SU-DHL-6 (cell line): Measurements from ENCODE around the gene DLG2.

Source experiments
- H2AFZ ChIP-seq: fragments of 200-600 bp; sonication (generic); 2 replicates; pipeline ENCODE4 v1.6.1; 2014; ENCODE audit warnings: low read depth, mild to moderate bottlenecking, moderate library complexity, mixed read lengths, antibody characterized with exemption, low read length; ENCODE audit not compliant: severe bottlenecking
- H3F3A ChIP-seq: fragments of 200-600 bp; shearing (Covaris generic); 2 replicates; pipeline ENCODE4 v1.6.0; 2016; ENCODE audit warnings: antibody characterized with exemption, mild to moderate bottlenecking; ENCODE audit not compliant: insufficient read depth
- H3K27ac ChIP-seq: fragments of 200-600 bp; sonication (generic); 2 replicates; pipeline ENCODE4 v1.5.1; 2016; ENCODE audit warnings: low read depth, mild to moderate bottlenecking, low read length, moderate library complexity, mixed read lengths
- H3K27me3 ChIP-seq: fragments of 200-600 bp; sonication (generic), shearing (Covaris generic); 2 replicates; pipeline ENCODE4 v1.6.0; 2014; ENCODE audit warnings: mild to moderate bottlenecking, low read length
- H3K36me3 ChIP-seq: fragments of 200-600 bp; sonication (generic); 2 replicates; pipeline ENCODE4 v1.6.1; 2014; ENCODE audit warnings: mild to moderate bottlenecking, low read length, mixed read lengths
- H3K4me2 ChIP-seq: fragments of 300-600, 200-600 bp; shearing (Covaris generic), sonication (generic); 2 replicates; pipeline ENCODE4 v1.6.0; 2014; ENCODE audit warnings: low read length, low read depth, mild to moderate bottlenecking; ENCODE audit not compliant: poor library complexity, severe bottlenecking
- H3K4me3 ChIP-seq: fragments of 200-600 bp; sonication (generic); 2 replicates; pipeline ENCODE4 v1.5.1; 2014; ENCODE audit warnings: antibody characterized with exemption, low read length, mild to moderate bottlenecking, mixed read lengths; ENCODE audit not compliant: insufficient read depth, poor library complexity, severe bottlenecking
- H3K79me2 ChIP-seq: fragments of 200-600 bp; sonication (generic); 2 replicates; pipeline ENCODE4 v1.6.1; 2014; ENCODE audit warnings: mild to moderate bottlenecking, low read length, moderate library complexity; ENCODE audit not compliant: insufficient read depth
- H3K9ac ChIP-seq: fragments of 200-600 bp; sonication (generic); 2 replicates; pipeline ENCODE4 v1.7.0; 2014; ENCODE audit warnings: mild to moderate bottlenecking, low read length
- H3K9me2 ChIP-seq: fragments of 200-600 bp; sonication (generic); replicated peaks from 2 replicates; pipeline ENCODE4 v1.6.1; 2014; ENCODE audit warnings: low read length; ENCODE audit not compliant: insufficient read depth
- H3K9me3 ChIP-seq: fragments of 200-600 bp; sonication (generic); 2 replicates; pipeline ENCODE4 v1.6.1; 2014; ENCODE audit warnings: low read length, mixed read lengths; ENCODE audit not compliant: insufficient read depth
- H4K20me1 ChIP-seq: fragments of 200-600 bp; sonication (generic); 2 replicates; pipeline ENCODE4 v1.6.1; 2014; ENCODE audit warnings: low read depth, mild to moderate bottlenecking, antibody characterized with exemption, low read length, moderate library complexity, mixed read lengths
- EZH2phosphoT487 ChIP-seq: fragments of 200-600 bp; sonication (generic), shearing (Covaris generic); conservative IDR thresholded peaks from 2 replicates; pipeline ENCODE4 v1.6.1; 2018; ENCODE audit warnings: mild to moderate bottlenecking, antibody characterized with exemption, low read length, moderate library complexity, mixed read lengths
- TF ChIP-seq, protein P1 (sequence below): fragments of 200-600 bp; sonication (generic); IDR thresholded peaks from one replicate; pipeline ENCODE4 v1.5.1; 2017; ENCODE audit warnings: antibody characterized with exemption, mild to moderate bottlenecking, low read length, moderate library complexity; ENCODE audit not compliant: insufficient read depth, poor library complexity, severe bottlenecking

Gene DLG2

DNA sequence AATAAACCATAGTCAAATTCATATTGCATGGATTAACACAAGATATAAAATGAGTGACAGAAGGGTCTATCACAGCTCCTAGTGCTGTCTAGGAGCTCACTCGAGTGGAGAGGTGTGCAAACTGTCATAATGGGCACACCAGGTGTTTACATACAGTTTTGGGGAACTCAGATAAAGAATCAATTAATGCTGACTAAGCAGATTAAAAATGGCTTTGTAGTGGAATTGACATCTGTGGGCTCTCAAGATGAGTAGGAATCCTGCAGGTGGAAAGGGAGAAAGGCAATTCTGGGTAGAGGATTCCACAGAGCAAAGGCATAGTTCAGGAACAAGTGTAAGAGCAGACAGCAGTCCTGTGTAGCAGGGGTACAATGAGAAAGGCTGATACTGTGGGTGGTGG lies 1844.8 kb downstream of the DLG2 start:
- TF ChIP-seq, protein P1, sequence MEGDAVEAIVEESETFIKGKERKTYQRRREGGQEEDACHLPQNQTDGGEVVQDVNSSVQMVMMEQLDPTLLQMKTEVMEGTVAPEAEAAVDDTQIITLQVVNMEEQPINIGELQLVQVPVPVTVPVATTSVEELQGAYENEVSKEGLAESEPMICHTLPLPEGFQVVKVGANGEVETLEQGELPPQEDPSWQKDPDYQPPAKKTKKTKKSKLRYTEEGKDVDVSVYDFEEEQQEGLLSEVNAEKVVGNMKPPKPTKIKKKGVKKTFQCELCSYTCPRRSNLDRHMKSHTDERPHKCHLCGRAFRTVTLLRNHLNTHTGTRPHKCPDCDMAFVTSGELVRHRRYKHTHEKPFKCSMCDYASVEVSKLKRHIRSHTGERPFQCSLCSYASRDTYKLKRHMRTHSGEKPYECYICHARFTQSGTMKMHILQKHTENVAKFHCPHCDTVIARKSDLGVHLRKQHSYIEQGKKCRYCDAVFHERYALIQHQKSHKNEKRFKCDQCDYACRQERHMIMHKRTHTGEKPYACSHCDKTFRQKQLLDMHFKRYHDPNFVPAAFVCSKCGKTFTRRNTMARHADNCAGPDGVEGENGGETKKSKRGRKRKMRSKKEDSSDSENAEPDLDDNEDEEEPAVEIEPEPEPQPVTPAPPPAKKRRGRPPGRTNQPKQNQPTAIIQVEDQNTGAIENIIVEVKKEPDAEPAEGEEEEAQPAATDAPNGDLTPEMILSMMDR, result no peak
- TF ChIP-seq EZH2phosphoT487, result no peak
- Histone ChIP-seq H3K27me3 (no peaks in the 10 kb centered on the region), H3K36me3 (no peaks in the 10 kb centered on the region), H3K4me2 (no peak overlapping the region), H3F3A (no peaks in the 10 kb centered on the region), H2AFZ (no peak overlapping the region), H3K9ac (no peak overlapping the region), H3K27ac (no peak overlapping the region), H4K20me1 (no peaks in the 10 kb centered on the region), H3K79me2 (no peaks in the 10 kb centered on the region), H3K9me3 (no peaks in the 10 kb centered on the region), H3K9me2 (no peaks in the 10 kb centered on the region), H3K4me3 (no peak overlapping the region)

DNA sequence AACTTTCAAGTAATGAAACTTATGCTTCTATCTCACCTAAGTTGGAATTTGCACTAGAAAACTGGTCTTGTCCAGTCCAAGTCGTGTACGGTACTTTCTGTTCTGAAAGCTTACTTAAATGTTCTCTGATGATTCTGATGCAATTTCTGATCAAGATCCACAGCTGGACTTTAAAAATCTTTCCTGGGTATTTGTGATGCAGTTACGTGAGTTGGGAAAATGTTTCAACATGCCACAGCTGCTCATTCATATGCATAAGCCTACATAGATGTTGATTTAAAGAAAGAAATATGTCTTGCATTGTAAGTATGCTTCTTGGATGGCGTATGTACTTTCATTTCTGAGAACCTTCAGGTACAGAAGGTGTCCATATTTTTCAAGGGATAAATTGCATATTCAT lies 1847.3 kb downstream of the DLG2 start:
- H3K9ac ChIP-seq, result no peak overlapping the region
- H3K9me2 ChIP-seq, result no peaks in the 10 kb centered on the region
- no peaks in the 10 kb centered on the region for H3K9me3 ChIP-seq
- no peaks in the 10 kb centered on the region for H3K79me2 ChIP-seq
- H3K27me3 ChIP-seq, result no peaks in the 10 kb centered on the region
- no peak overlapping the region for H3K4me2 ChIP-seq
- no peaks in the 10 kb centered on the region for H3F3A ChIP-seq
- no peak overlapping the region for H2AFZ ChIP-seq
- no peaks in the 10 kb centered on the region for H4K20me1 ChIP-seq
- H3K36me3 ChIP-seq, result no peaks in the 10 kb centered on the region
- H3K27ac ChIP-seq, result no peak overlapping the region
- H3K4me3 ChIP-seq, result no peak overlapping the region
- TF ChIP-seq, protein P1, result no peak
- TF ChIP-seq EZH2phosphoT487, result no peak

DNA sequence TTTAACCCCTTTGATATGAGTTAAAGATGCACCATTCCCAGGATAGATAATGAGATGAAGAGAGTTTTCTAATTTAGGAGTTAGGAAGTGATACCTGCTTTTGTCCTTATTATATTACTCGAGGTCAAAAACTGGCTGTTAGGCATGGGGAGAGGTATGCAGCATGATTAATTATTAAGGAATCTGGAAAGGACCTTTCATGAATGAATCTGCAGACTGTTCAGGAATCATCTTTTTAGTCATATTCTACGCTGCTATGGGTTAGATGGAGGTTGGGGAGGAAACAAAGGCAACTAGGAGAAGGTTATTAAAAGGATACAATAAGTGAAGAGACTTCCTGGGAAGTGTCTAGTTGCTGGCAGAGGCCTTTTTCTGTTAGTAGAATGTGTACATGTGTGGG lies 1848.5 kb downstream of the DLG2 start:
- Histone ChIP-seq H3F3A (no peaks in the 10 kb centered on the region), H3K9ac (no peak overlapping the region), H3K36me3 (no peaks in the 10 kb centered on the region), H3K9me2 (no peaks in the 10 kb centered on the region), H3K4me2 (no peak overlapping the region), H3K27me3 (no peaks in the 10 kb centered on the region), H3K79me2 (no peaks in the 10 kb centered on the region), H3K9me3 (no peaks in the 10 kb centered on the region), H2AFZ (no peak overlapping the region), H3K27ac (no peak overlapping the region), H4K20me1 (no peaks in the 10 kb centered on the region), H3K4me3 (no peak overlapping the region)
- TF ChIP-seq EZH2phosphoT487, result no peak
- TF ChIP-seq, protein P1, result no peak
